AG09309 (cell line): ENCODE measurements around the gene XKR7.

Source experiments
- DNase-seq: peaks from one replicate; pipeline ENCODE4 v3.0.0-alpha.2; 2010; ENCODE audit warnings: low read depth
- H3K4me3 ChIP-seq: 2 replicates; pipeline ENCODE4 v1.5.1; 2011; ENCODE audit warnings: mild to moderate bottlenecking, low read depth, low read length, moderate library complexity; ENCODE audit not compliant: control insufficient read depth
- CTCF ChIP-seq: IDR thresholded peaks from 2 replicates; pipeline ENCODE4 v1.5.1; 2011; ENCODE audit warnings: mild to moderate bottlenecking, low read depth, low read length, inconsistent platforms; ENCODE audit not compliant: insufficient read depth, control insufficient read depth; ENCODE audit errors: missing control alignments

XKR7 gene

GRCh38 chr20:31987744-31988143 is 19.8 kb downstream of the XKR7 start:
- no peak for DNase-seq
- H3K4me3 ChIP-seq, result no peak overlapping the region
- no peak for TF ChIP-seq CTCF

- no peak for TF ChIP-seq CTCF
- DNase-seq, result no peak
- H3K4me3 ChIP-seq, result no peak overlapping the region
Observed at GRCh38 chr20:31988430-31989015, 20.6 kb downstream of the XKR7 start.

GRCh38 chr20:31989030-31989645 is 21.2 kb downstream of the XKR7 start:
- no peak for TF ChIP-seq CTCF
- no peak overlapping the region for H3K4me3 ChIP-seq
- no peak for DNase-seq

GRCh38 chr20:31990641-31991338 is 22.8 kb downstream of the XKR7 start:
- no peak for TF ChIP-seq CTCF
- H3K4me3 ChIP-seq, result no peak overlapping the region
- no peak for DNase-seq

- H3K4me3 ChIP-seq, result no peak overlapping the region
- no peak for TF ChIP-seq CTCF
- DNase-seq, result no peak
Observed at GRCh38 chr20:31991339-31991705, 23.4 kb downstream of the XKR7 start.

GRCh38 chr20:31992086-31992485 is 24.1 kb downstream of the XKR7 start:
- DNase-seq, result no peak
- no peak for TF ChIP-seq CTCF
- no peak overlapping the region for H3K4me3 ChIP-seq
